Smooth muscle cell (in vitro differentiated cells): ENCODE measurements around the gene METTL25. TPM values are rescaled to one million over a fixed set of nuclear protein-coding genes. Genes with fewer than 3 reads are reported as not detected.
A peak's percentile ranks its signal among the peaks of the same experiment; 100 is the strongest.

Experiments used
- DNase-seq: peaks from one replicate; lab custom pipeline; 2025; ENCODE audit not compliant: unreplicated experiment; lab: John Stamatoyannopoulos, UW
- H2AFZ ChIP-seq: fragments of 200-600 bp; sonication (generic); 2 replicates; pipeline ENCODE4 v1.6.0; 2016; ENCODE audit warnings: antibody characterized with exemption, low read depth, mild to moderate bottlenecking
- H3F3A ChIP-seq: fragments of 200-600 bp; sonication (generic); 2 replicates; pipeline ENCODE4 v1.6.0; 2017; ENCODE audit warnings: antibody characterized with exemption, low read depth
- H3K27ac ChIP-seq: fragments of 200-600 bp; sonication (generic); 2 replicates; pipeline ENCODE4 v1.5.1; 2016; ENCODE audit warnings: low read depth, mild to moderate bottlenecking
- H3K27me3 ChIP-seq: fragments of 200-600 bp; sonication (generic); 2 replicates; pipeline ENCODE4 v1.6.1; 2016; ENCODE audit warnings: low read depth, mild to moderate bottlenecking
- H3K36me3 ChIP-seq: fragments of 200-600 bp; sonication (generic); 2 replicates; pipeline ENCODE4 v1.5.1; 2016; ENCODE audit warnings: low read depth
- H3K4me1 ChIP-seq: fragments of 200-600 bp; sonication (generic); 2 replicates; pipeline ENCODE4 v1.5.1; 2016; ENCODE audit warnings: low read depth
- H3K4me2 ChIP-seq: fragments of 200-600 bp; sonication (generic); 2 replicates; pipeline ENCODE4 v1.6.0; 2016; ENCODE audit warnings: mild to moderate bottlenecking
- H3K4me3 ChIP-seq: fragments of 200-600 bp; sonication (generic); 2 replicates; pipeline ENCODE4 v1.5.1; 2016; ENCODE audit warnings: mild to moderate bottlenecking
- H3K79me2 ChIP-seq: fragments of 200-600 bp; sonication (generic); 2 replicates; pipeline ENCODE4 v1.6.0; 2016; ENCODE audit warnings: low read depth, mild to moderate bottlenecking
- H3K9ac ChIP-seq: fragments of 200-600 bp; sonication (generic); 2 replicates; pipeline ENCODE4 v1.6.0; 2016; ENCODE audit warnings: low read depth
- H3K9me3 ChIP-seq: fragments of 200-600 bp; sonication (generic); replicated peaks from 2 replicates; pipeline ENCODE4 v1.5.1; 2016; ENCODE audit warnings: low read depth
- H4K20me1 ChIP-seq: fragments of 200-600 bp; sonication (generic); 2 replicates; pipeline ENCODE4 v1.6.0; 2016; ENCODE audit warnings: low read depth
- CTCF ChIP-seq: fragments of 200-600 bp; sonication (generic); IDR thresholded peaks from 2 replicates; pipeline ENCODE4 v1.5.1; 2017; ENCODE audit warnings: borderline replicate concordance, mild to moderate bottlenecking, antibody characterized with exemption; ENCODE audit not compliant: insufficient read depth, poor library complexity, severe bottlenecking
- WGBS: methylation state at CpG from one replicate; pipeline ENCODE4 v1.1.7; 2016; ENCODE audit warnings: low lambda C conversion rate; 5-methylcytosine and 5-hydroxymethylcytosine counted together
- polyA plus RNA-seq: library from polyadenylated mRNA; unstranded; fragments of >200 nt; fragmentation: Nextera tagmentation; extraction: Ambion mirVana; gene quantifications from 2 replicates; pipeline ENCODE4 v1.2.1, GENCODE V29; 2016
- total RNA-seq: library from RNA; depleted of rRNA; stranded (reverse); fragments of >200 nt; gene quantifications from 2 replicates; pipeline ENCODE4 v1.2.3, GENCODE V29; 2014

Gene METTL25
- total and polyA plus RNA-seq, 2 experiments from 2014 or later, result 6.2 to 14.7 TPM

GRCh38 chr12:82524641-82525040 is 166.3 kb downstream of the METTL25 start:
- no peak for DNase-seq
- H3K9me3 ChIP-seq, result no peaks in the 10 kb centered on the region
- no peaks in the 10 kb centered on the region for H3F3A ChIP-seq
- no peak overlapping the region for H3K4me3 ChIP-seq
- peaks cover 6% of the 10 kb centered on the region for H3K27me3 ChIP-seq
- no peaks in the 10 kb centered on the region for H3K36me3 ChIP-seq
- no peak overlapping the region for H3K4me2 ChIP-seq
- no peak for TF ChIP-seq CTCF
- H3K4me1 ChIP-seq, result no peaks in the 10 kb centered on the region
- no peak overlapping the region for H2AFZ ChIP-seq
- H3K79me2 ChIP-seq, result no peaks in the 10 kb centered on the region
- 89% methylated on average over 2 of the region's 2 CpGs for WGBS
- H3K27ac ChIP-seq, result no peak overlapping the region
- H4K20me1 ChIP-seq, result no peaks in the 10 kb centered on the region
- H3K9ac ChIP-seq, result no peak overlapping the region

- H3K27ac ChIP-seq, result no peak overlapping the region
- no peak overlapping the region for H2AFZ ChIP-seq
- H3K4me2 ChIP-seq, result no peak overlapping the region
- no peaks in the 10 kb centered on the region for H3K36me3 ChIP-seq
- H3K4me1 ChIP-seq, result no peaks in the 10 kb centered on the region
- 95% methylated on average over 2 of the region's 2 CpGs for WGBS
- H4K20me1 ChIP-seq, result no peaks in the 10 kb centered on the region
- no peak overlapping the region for H3K4me3 ChIP-seq
- H3F3A ChIP-seq, result no peaks in the 10 kb centered on the region
- no peak overlapping the region for H3K9ac ChIP-seq
- no peak for DNase-seq
- H3K9me3 ChIP-seq, result no peaks in the 10 kb centered on the region
- TF ChIP-seq CTCF, result no peak
- H3K27me3 ChIP-seq, result peaks cover 6% of the 10 kb centered on the region
- H3K79me2 ChIP-seq, result no peaks in the 10 kb centered on the region
Measured at GRCh38 chr12:82525616-82526015, 167.3 kb downstream of the METTL25 start.

DNA sequence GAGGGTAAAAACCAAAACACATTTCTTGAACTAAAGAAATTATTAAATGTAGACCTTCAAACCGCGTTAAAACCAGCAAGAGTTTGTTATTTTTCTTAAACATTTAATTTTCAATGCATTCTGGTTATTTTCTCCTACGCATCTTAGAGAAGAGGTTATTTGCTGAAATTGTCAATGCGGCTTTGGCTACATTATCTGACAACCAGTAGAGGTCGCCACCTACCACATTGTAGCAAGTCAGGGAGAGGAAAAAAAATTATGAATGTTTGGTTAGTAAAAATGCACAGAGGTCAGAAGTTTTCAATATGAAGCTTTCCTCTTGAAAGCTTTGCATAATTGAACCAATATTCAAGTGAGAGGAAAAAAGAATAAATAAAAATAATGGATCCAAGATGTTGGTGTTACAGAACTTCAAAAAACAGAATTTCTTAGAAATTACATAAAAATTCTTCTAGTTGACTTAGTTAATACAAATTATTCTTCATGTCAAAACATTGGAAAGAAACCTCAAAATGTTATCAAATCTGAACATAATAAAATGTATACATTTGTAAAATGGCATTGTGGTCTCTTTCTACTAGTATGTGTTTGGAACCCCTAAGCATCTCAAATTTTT is 168.9 kb downstream of the METTL25 start:
- Histone ChIP-seq H3K27me3 (peaks cover 6% of the 10 kb centered on the region), H3K9ac (no peak overlapping the region), H3K79me2 (no peaks in the 10 kb centered on the region), H2AFZ (no peak overlapping the region), H3K9me3 (no peaks in the 10 kb centered on the region), H3K4me2 (no peak overlapping the region), H3K36me3 (no peaks in the 10 kb centered on the region), H3K4me3 (no peak overlapping the region), H4K20me1 (no peaks in the 10 kb centered on the region), H3F3A (no peaks in the 10 kb centered on the region), H3K27ac (no peak overlapping the region), H3K4me1 (no peaks in the 10 kb centered on the region)
- TF ChIP-seq CTCF, result peak; percentile 95
- 15% methylated on average over 5 of the region's 5 CpGs for WGBS
- DNase-seq, result no peak

Other genes starting within 250 kb of the METTL25 start
- gene CCDC59, start 142 bp upstream of the METTL25 start, total RNA-seq, result 77.8 and 88.5 TPM in 2 replicates
- 44.2 and 50.6 TPM in 2 replicates for gene CCDC59, start 142 bp upstream of the METTL25 start, polyA plus RNA-seq